NT2/D1 (cell line): Measurements from ENCODE around the gene SEZ6.

Experiments
- DNase-seq: peaks from one replicate; pipeline ENCODE4 v3.0.0-alpha.2; 2011; ENCODE audit warnings: low read depth, low spot score
- H3K27me3 ChIP-seq: 2 replicates; pipeline ENCODE4 v1.6.0; 2011; ENCODE audit warnings: mild to moderate bottlenecking; ENCODE audit not compliant: insufficient read length, insufficient read depth
- H3K36me3 ChIP-seq: 2 replicates; pipeline ENCODE4 v1.6.1; 2011; ENCODE audit warnings: mild to moderate bottlenecking, low read length, mixed read lengths; ENCODE audit not compliant: insufficient read depth, insufficient read length
- H3K4me1 ChIP-seq: 2 replicates; pipeline ENCODE4 v1.5.1; 2011; ENCODE audit not compliant: insufficient read depth, insufficient read length
- H3K4me3 ChIP-seq: 2 replicates; pipeline ENCODE4 v1.5.1; 2011; ENCODE audit warnings: low read depth; ENCODE audit not compliant: insufficient read length
- H3K9ac ChIP-seq: 2 replicates; pipeline ENCODE4 v1.6.0; 2011; ENCODE audit warnings: low read depth; ENCODE audit not compliant: insufficient read length
- H3K9me3 ChIP-seq: 2 replicates; pipeline ENCODE4 v1.5.1; 2011; ENCODE audit warnings: mild to moderate bottlenecking, low read length; ENCODE audit not compliant: insufficient read depth
- SUZ12 ChIP-seq: IDR thresholded peaks from 2 replicates; pipeline ENCODE4 v1.6.1; 2011; ENCODE audit not compliant: insufficient read length, insufficient read depth; ENCODE audit errors: extremely low read depth
- YY1 ChIP-seq: IDR thresholded peaks from 2 replicates; pipeline ENCODE4 v1.6.1; 2011; ENCODE audit not compliant: insufficient read length, insufficient read depth
- ZNF274 ChIP-seq: IDR thresholded peaks from 2 replicates; pipeline ENCODE4 v1.6.1; 2011; ENCODE audit warnings: mild to moderate bottlenecking, low read depth, low read length

Gene SEZ6

DNA sequence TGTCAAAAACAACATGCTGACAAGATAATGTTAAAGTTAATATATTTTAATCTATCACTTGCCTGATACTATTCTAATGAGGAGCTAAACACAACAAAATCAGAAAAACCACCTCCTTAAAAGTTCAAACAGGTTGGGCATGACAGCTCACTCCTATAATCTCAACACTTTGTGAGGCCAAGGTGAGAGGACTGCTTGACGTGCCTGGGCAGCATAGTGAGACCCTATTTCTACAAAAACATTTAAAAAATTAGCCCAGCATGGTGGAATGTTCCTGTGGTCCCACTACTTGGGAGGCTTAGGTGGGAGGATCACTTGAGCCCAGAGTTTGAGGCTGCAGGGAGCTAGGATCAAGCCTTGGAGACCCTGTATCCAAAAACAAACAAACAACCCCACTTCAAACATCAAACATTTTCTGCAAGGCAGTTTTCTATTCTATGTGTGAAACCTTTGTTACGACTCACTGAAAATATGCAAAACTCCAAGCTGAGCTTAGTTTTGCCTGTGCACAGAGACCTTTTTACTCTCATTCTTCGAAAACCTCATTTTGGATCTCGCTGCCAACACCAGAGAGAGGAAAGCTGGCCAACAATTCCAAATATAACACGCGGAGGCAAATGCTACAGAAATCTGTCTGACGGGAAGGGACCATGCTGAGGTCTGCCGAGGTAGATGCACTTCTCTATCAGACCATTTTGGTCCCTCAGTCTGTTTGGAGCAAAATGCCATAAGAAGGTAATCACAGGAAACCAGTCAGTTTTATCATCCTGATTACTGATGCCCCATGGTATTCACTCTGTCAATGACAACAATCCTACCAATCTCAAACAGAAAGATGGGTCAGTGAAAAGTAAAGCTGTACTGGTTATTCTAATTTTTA, 60.7 kb downstream of the SEZ6 start:
- Histone ChIP-seq H3K4me1 (no peaks in the 10 kb centered on the region), H3K36me3 (peaks cover 36% of the 10 kb centered on the region), H3K27me3 (no peaks in the 10 kb centered on the region), H3K9me3 (no peaks in the 10 kb centered on the region), H3K4me3 (no peak overlapping the region), H3K9ac (no peak overlapping the region)
- no peak for TF ChIP-seq YY1
- TF ChIP-seq ZNF274 = no peak
- TF ChIP-seq SUZ12 = no peak
- DNase-seq = no peak

DNA sequence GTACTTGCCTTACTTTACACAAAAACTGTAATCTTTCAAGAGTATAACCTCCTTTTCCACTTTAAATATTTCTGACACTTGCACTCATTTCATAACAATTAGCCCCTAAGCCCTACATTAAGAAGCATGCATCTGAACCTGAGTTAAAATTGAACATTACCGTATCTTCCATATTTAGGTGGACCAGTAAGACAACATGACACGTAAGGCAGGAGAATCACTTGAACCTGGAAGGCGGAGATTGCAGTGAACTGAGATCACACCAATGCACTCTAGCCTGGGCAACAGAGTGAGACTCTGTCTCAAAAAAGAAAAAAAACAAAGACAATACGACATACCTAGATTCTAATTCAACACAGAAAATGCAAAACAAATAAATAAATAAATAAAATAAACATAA, 61.5 kb downstream of the SEZ6 start:
- H3K4me3 ChIP-seq = no peak overlapping the region
- H3K9me3 ChIP-seq = no peaks in the 10 kb centered on the region
- no peak overlapping the region for H3K9ac ChIP-seq
- peaks cover 36% of the 10 kb centered on the region for H3K36me3 ChIP-seq
- no peaks in the 10 kb centered on the region for H3K27me3 ChIP-seq
- no peaks in the 10 kb centered on the region for H3K4me1 ChIP-seq
- no peak for TF ChIP-seq ZNF274
- TF ChIP-seq SUZ12 = no peak
- no peak for TF ChIP-seq YY1
- no peak for DNase-seq

DNA sequence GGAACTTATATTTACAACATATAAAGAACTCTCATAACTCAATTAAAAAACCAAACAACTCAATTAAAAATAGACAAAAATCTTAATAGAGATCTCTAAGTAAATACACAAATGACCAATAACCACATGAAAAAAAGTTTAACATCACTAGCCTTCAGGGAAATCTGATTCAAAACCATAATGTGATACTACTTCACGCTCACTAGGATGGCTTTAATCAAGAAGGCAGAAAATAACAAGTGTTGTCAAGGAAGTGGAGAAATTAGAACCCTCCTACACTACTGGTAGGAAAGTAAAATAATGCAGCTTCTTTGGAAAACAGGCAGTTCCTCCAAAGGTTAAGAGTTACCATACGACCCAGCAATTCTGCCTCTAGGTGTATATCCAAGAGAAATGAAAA, 62.9 kb downstream of the SEZ6 start:
- TF ChIP-seq YY1 = no peak
- no peak for TF ChIP-seq ZNF274
- no peak for TF ChIP-seq SUZ12
- no peak overlapping the region for H3K9ac ChIP-seq
- no peaks in the 10 kb centered on the region for H3K9me3 ChIP-seq
- H3K4me3 ChIP-seq = no peak overlapping the region
- no peak for DNase-seq
- H3K36me3 ChIP-seq = peaks cover 32% of the 10 kb centered on the region
- H3K4me1 ChIP-seq = no peaks in the 10 kb centered on the region
- no peaks in the 10 kb centered on the region for H3K27me3 ChIP-seq

DNA sequence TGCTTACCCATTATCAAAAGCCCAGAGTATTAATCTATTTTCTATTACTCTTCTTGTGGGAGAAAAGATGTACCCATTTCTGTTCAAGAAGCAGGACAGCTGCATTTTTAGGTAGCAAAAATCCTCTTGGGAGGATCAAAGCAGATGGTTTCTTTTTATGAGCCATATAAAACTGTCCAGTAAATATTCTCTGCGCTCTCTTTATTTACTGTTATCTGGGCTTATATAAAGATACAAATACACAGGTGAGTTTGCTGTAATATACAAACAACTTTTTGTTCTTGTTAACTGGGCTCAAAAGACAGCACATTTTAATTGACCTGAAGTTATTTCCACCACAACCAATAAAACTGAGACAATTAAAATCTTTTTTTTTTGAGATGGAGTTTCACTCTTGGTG, 64.6 kb downstream of the SEZ6 start:
- Histone ChIP-seq H3K9ac (no peak overlapping the region), H3K27me3 (no peaks in the 10 kb centered on the region), H3K4me1 (no peaks in the 10 kb centered on the region), H3K9me3 (no peaks in the 10 kb centered on the region), H3K36me3 (peaks cover 29% of the 10 kb centered on the region), H3K4me3 (no peak overlapping the region)
- no peak for DNase-seq
- TF ChIP-seq YY1 (no peak), SUZ12 (no peak), ZNF274 (no peak)

DNA sequence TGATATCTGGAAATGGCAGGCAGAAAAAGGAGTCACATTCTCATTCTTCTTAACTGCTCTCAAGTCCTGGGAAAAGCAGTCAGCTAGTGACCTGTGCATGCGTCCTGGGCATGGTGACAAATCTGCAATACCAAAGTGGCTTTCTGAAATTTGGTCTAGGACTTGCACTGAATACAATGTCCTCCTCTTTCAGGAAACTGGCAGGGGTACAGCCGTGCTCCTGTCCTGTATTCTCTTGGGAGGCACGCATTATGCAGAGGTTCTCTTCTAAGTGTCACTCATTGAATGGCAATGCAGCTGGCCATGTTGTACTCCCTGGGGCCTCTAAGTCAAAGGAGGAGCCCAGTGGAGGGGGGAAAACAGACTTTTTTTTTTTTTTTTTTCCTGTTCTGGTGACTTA, 65.2 kb downstream of the SEZ6 start:
- Histone ChIP-seq H3K9ac (no peak overlapping the region), H3K9me3 (no peaks in the 10 kb centered on the region), H3K36me3 (peaks cover 33% of the 10 kb centered on the region), H3K27me3 (no peaks in the 10 kb centered on the region), H3K4me1 (no peaks in the 10 kb centered on the region), H3K4me3 (no peak overlapping the region)
- DNase-seq = no peak
- no peak for TF ChIP-seq SUZ12
- TF ChIP-seq YY1 = no peak
- no peak for TF ChIP-seq ZNF274

DNA sequence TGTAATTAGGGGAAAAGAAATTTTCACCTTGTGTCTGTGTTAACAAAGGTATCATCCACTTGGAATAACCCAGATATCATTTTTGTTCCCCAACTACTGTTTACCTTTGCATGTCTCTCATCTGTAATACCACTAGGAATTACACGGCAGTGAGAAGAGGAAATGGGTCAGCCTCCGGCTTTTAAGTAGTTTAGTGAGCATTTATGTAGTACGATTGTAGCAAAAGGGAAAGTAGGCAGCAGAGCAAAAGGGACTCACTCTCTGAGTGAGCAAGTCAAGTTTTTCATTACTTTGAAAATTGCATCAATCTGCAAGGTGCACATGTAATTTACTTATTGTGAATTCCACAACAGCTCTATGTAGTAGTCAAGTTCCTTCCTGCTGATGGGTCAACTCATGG, 65.7 kb downstream of the SEZ6 start:
- DNase-seq = no peak
- H3K27me3 ChIP-seq = no peaks in the 10 kb centered on the region
- no peaks in the 10 kb centered on the region for H3K4me1 ChIP-seq
- no peak overlapping the region for H3K4me3 ChIP-seq
- H3K9me3 ChIP-seq = no peaks in the 10 kb centered on the region
- TF ChIP-seq SUZ12 (no peak), YY1 (no peak), ZNF274 (no peak)
- H3K36me3 ChIP-seq = peaks cover 35% of the 10 kb centered on the region
- no peak overlapping the region for H3K9ac ChIP-seq

DNA sequence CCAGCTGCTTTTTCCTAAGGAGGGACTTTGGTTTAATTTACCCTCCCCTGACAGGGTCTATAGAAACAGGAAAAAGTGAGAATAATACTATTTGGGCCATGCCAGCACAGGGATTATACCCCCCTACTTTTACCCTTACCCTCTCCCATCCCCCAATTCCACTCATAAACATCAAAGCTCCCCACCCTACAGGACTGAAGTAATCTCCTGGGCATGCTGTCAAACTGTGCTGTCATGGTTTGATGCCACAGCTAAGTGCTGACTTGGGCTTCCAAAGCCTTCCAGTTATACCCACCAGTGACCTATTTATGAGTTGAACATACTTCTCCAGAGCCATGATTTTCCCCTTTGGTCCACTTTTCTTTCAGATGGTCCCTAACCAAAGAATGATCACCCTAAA, 67.3 kb downstream of the SEZ6 start:
- TF ChIP-seq YY1 (no peak), SUZ12 (no peak), ZNF274 (no peak)
- Histone ChIP-seq H3K9me3 (no peaks in the 10 kb centered on the region), H3K4me1 (no peaks in the 10 kb centered on the region), H3K36me3 (peaks cover 29% of the 10 kb centered on the region), H3K27me3 (no peaks in the 10 kb centered on the region), H3K4me3 (no peak overlapping the region), H3K9ac (no peak overlapping the region)
- DNase-seq = no peak
